SIG-M5 (cell line): ENCODE measurements around the gene VPS4A.
"Not testable (repeated sequence)": the region's sequence is repeated elsewhere in the genome, so short reads cannot be mapped to it uniquely, and the experiment has no call there.

Experiments used
- DNase-seq: peaks from one replicate; lab custom pipeline; 2025; lab: John Stamatoyannopoulos, UW

VPS4A gene

DNA sequence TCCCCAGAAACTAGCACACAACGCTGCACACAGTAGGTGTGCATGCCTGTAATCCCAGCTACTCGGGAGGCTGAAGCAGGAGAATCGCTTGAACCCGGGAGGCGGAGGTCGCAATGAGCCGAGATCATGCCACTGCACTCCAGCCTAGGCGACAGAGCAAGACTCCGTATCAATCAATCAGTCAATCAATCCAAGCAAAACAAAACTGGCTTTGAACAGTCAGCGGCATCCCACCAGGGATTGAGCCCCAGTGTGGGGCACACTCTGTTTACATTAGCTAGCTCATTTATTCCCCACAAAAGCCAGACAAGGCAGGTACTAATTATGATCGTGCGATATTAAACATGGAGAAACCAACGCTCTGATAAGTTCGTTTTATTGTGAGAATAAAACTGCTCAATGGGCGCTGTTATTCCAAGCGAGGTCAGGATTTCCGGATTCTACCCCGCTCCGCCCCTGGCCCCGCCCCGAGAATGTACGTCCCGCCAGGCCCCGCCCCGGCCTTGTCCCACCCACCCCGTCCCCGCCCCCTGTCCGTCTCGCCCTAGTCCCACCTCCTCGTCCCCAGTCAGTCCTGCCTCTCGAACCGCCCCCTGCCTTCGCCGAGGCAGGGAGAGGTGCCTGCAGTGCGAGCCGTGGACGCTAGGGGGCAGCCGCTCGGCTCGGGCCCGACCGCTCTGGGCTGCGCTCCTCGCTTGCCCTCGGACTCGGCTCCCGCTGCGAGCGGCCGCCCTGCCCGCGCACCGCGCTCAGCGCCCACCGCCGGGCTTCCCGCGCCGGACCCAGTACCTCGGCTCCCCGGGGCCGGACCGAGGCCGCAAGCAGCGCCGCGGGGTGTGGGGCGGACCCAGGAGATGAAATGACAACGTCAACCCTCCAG, at the start of gene VPS4A:
TSS of gene VPS4A (plus strand) at position 698 of the 880 bp plus-strand sequence. CDS start at position 860, 162 bp downstream.
- peak; percentile 59 for DNase-seq

DNA sequence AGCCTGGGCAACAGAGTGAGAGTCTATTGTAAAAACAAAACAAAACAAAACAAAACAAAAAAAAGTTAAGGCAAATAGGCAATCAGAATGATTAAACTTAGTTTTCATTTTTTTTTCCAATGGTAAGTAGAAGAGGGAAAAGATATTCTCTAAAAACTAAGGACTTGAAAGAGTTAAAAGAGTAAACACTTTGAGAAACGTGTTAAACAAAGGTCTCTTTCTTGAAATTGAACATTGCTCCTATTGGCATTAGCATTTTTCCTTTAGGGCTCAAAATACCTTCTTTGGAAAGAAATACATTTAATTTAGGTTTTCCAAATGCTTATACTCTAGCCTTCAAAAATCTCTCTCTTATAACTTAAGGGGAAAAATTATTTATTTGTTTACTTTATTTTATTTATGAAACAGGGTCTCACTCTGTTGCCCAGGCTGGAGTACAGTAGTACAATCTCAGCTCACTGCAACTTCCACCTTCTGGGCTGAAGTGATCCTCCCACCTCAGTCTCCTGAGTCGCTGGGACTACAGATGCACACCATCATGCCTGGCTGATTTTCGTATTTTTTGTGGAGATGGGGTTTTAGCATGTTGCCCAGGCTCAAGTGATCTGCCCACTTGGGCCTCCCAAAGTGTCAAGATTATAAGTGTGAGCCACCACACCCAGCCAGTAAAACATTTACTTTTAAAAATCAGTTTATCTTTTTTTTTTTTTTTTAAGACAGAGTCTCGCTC, 44.7 kb upstream of the VPS4A start:
- no peak for DNase-seq

- no peak for DNase-seq
Observed at GRCh38 chr16:69267633-69268032, 43.5 kb upstream of the VPS4A start.

GRCh38 chr16:69270395-69270794, 40.8 kb upstream of the VPS4A start:
- DNase-seq: no peak

DNA sequence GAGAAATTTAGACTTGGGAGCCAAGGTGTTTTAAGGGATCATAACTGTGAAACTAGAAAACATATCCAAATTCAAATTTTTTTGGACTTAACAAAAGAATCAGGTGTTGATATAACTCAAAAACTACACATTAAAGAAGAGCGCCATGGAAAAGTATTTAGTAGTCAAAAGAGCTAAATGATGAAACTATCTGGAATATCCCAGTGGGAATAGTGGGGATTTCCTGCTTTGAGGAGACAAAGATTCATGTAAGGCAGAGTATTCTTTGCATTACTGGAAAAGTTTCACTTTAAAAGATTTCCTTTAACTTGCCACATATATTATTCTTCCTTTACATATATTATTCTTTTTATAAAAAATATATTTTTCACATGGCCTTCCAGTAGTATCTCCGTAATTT, 40.3 kb upstream of the VPS4A start:
- no peak for DNase-seq

DNA sequence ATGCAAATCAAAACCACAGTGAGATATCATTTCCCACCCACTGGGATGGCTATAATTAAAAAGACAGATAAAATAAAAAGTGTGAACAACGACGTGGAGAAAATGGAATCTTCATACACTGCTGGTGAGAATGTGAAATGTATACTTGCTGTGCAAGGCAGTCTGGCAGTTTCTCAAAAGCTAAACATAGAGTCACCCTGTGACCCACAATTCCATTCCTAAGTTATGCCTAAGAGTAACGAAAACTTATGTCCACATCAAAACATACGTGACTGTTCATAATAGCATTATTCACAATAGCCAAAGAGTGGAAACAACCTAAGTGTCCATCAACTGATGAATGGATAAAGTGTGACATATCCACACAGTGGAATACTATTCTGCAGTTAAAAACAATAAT, 38.1 kb upstream of the VPS4A start:
- DNase-seq: no peak

DNA sequence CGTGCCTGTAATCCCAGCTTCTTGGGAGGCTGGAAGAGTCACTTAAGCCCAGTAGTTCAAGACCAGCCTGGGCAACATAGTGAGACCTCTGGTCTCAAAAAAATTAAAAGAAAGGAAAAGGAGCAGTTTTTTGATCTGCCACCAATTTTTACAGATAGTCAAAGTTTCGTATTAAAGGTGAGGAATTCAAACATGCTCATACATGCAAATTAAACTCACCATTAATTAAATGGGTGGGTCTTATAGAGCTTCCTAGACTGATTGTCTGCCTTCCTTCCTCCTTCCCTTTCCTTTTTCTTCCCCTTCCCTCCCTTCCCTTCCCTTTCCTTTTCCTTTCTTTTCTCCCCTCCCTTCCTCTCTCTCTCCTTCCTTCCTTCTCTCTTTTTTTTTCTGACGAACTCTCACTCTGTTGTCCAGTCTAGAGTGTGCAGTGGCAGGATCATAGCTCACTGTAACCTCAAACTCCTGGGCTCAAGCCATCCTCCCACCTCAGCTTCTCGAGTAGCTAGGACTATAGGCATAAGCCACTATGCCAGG, 36.4 kb upstream of the VPS4A start:
- DNase-seq: no peak

- DNase-seq: no peak
Observed at GRCh38 chr16:69276148-69277115, 34.7 kb upstream of the VPS4A start.

GRCh38 chr16:69277413-69277812, 33.7 kb upstream of the VPS4A start:
- no peak for DNase-seq

GRCh38 chr16:69283851-69284250, 27.3 kb upstream of the VPS4A start:
- DNase-seq: no peak

GRCh38 chr16:69285240-69285639, 25.9 kb upstream of the VPS4A start:
- DNase-seq: no peak

DNA sequence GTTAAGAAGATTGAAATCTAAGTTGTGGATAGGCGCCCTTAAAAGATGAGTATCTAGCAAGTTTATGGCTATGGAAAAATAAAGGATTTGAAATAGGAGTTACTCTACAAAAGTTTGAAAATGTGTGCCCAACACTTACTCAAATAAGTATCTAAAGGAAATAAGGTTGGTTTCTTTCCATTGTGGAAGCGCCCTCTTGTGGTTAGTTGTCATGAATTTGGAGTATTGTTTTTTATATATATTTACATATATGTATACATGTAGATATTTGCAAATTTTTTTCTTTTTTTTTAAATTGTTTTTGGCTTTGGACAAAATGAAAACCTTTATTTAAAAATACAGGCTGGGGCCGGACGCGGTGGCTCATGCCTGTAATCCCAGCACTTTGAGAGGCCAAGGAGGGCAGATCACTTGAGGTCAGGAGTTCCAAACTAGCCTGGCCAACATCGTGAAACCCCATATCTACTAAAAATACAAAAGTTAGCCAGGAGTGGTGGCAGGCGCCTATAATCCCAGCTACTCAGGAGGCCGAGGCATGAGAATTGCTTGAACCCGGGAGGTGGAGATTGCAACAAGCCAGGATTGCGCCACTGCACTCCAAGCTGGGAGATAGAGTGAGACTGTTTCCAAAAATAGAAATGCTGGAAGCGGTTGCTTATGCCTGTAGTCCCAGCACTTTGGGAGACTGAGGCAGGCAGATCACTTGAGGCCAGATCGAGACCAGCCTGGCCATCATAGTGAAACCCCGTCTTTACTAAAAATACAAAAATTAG, 24.0 kb upstream of the VPS4A start:
- no peak for DNase-seq

- not testable (repeated sequence) for DNase-seq
Observed at GRCh38 chr16:69291657-69292056, 19.5 kb upstream of the VPS4A start.

DNA sequence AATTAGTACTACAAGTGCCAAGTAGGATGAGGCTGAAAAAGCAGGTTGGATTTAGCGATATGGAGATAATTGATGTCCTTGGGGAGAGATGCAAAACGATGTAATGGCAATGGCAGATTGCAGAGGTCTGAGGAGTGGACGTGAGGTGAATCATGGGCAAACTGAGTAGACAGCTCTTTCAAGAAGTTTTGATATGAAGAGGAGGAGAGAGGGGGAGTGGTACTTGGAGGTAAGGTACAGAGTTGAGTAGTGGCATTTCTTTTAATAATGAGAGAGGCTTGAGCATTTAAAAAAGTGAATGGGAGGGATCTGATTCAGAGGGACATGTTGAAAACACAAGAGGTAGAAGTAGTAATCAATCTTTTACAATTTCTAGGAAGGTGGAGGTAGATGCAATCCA, 17.7 kb upstream of the VPS4A start:
- no peak for DNase-seq

DNA sequence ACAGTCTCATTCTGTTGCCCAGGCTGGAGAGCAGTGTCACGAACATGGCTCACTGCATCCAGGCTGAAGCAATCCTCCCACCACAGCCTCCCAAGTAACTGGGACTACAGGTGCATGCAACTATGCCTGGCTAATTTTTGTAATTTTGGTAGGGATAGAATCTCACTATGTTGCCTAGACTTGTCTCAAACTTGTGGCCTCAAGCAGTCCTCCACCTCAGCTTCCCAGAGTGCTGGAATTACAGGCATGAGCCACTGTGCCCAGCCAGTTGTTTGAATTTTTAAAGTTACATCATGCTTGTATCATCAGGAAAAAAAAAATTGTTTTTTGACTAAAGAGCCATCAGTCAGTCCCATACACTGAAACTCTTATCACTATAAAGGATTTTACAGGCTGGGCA, 17.1 kb upstream of the VPS4A start:
- no peak for DNase-seq

DNA sequence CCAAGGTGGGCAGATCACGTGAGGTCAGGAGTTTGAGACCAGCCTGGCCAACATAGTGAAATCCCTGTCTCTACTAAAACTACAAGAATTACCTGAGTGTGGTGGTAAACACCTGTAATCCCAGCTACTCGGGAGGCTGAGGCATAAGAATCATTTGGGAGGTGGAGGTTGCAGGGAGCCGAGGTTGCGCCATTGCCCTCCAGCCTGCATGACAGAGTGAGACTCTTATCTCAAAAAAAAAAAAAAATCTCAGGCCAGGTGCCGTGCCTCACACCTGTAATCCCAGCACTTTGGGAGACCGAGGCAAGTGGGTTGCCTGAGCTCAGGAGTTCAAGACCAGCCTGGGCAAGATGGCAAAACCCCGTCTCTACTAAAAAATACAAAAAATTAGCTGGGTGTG, 14.4 kb upstream of the VPS4A start:
- not testable (repeated sequence) for DNase-seq

GRCh38 chr16:69298261-69298660, 12.9 kb upstream of the VPS4A start:
- no peak for DNase-seq

DNA sequence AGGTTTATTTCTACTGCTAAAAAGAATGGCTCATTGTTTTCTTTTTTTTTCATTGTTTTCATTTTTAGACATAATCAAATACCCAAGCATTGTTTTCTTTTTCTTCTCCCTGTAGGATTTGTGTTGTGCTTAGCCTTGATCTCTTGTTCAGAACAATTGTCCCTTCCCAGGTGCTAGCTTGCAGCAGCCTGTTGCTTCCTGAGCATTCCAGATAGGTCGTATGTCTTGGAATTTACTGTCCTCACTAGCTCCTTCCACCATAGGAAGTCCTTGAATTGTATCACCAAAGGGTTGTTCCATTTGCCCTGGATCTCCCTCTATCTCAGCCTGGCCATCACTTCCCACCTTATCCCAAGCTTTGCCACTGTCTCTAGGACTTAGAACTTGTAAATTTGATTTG, 10.0 kb upstream of the VPS4A start:
- no peak for DNase-seq

DNA sequence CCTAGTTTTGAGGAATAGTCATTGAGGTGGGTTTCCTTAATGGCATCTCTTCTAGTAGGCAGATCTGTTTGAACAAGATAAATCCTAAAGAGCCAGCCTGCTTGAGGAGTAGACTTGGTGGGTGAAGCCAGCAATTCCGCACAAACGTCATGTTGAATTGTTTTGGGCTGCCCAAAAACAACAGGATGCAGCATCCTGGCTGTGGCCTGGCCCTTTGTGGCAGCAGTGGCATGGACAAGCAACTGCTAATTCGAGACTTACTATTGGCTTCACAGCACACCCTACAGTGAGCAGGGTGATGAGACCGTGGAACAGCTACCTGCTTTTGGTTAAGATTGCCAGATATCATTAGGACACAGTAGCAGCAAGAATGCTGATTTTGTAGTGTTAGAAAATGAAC, 9.3 kb upstream of the VPS4A start:
- no peak for DNase-seq

GRCh38 chr16:69302301-69302700, 8.8 kb upstream of the VPS4A start:
- no peak for DNase-seq

DNA sequence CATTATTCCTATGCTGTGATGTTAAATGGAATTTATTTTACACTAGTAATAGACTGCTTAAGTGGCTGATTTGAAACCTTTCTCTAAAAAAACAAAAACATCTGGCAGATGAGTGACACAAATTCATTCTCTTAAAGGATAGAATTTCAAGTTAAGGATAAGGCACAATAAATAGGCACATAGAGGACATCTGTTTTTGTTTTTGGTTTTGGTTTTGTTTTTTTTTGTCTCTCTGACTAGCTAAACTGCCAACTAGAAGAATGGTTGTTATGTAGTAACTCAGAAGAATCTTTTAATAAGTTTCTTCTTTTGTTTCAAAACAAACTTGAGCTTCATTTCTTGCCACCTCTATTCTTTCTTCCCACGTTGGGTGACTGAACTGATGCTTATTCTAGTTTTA, 5.1 kb upstream of the VPS4A start:
- no peak for DNase-seq
